Fibroblast of the aortic adventitia (primary cell): ENCODE measurements around the gene MYT1. TPM values are rescaled to one million over a fixed set of nuclear protein-coding genes. Genes with fewer than 3 reads are reported as not detected.

Source experiments
- DNase-seq: peaks from one replicate; pipeline ENCODE4 v3.0.0-alpha.2; 2010; ENCODE audit warnings: low read depth
- H3K4me3 ChIP-seq: 2 replicates; pipeline ENCODE4 v1.5.1; 2011; ENCODE audit warnings: low read depth, mild to moderate bottlenecking, control low read depth, low read length, moderate library complexity
- total RNA-seq: library from RNA; depleted of rRNA; stranded (reverse); fragments of >200 nt; gene quantifications from 2 replicates; pipeline ENCODE4 v1.2.3, GENCODE V29; 2012; ENCODE audit warnings: low replicate concordance
- TF ChIP-seq, protein P1 (sequence below): IDR thresholded peaks from 2 replicates; pipeline ENCODE4 v1.5.1; 2011; ENCODE audit warnings: mild to moderate bottlenecking, low read length, control low read depth, inconsistent platforms; ENCODE audit not compliant: insufficient read depth

Gene MYT1
- total RNA-seq, 1 donor, result not detected

DNA sequence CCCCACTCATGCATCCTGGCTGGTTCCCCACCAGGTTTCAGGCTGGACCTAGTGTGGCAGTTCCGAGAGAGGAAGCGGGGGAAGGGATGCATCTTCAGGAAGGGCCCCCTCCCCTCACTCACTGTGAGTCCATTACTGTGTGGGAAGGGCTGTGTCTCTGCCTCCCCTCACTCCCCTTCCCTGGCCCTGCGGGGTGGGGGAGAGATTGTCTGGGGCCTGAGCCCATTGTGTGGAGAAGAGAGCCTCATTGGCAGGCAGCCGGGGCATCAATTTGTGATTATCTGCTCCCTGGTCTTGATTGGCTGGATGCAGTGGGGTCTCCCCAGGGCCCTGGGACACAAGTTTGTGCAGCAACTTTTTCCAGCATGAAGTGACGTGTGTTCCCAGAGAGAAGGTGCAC, 4.1 kb upstream of the MYT1 start:
- TF ChIP-seq, protein P1, sequence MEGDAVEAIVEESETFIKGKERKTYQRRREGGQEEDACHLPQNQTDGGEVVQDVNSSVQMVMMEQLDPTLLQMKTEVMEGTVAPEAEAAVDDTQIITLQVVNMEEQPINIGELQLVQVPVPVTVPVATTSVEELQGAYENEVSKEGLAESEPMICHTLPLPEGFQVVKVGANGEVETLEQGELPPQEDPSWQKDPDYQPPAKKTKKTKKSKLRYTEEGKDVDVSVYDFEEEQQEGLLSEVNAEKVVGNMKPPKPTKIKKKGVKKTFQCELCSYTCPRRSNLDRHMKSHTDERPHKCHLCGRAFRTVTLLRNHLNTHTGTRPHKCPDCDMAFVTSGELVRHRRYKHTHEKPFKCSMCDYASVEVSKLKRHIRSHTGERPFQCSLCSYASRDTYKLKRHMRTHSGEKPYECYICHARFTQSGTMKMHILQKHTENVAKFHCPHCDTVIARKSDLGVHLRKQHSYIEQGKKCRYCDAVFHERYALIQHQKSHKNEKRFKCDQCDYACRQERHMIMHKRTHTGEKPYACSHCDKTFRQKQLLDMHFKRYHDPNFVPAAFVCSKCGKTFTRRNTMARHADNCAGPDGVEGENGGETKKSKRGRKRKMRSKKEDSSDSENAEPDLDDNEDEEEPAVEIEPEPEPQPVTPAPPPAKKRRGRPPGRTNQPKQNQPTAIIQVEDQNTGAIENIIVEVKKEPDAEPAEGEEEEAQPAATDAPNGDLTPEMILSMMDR, result no peak
- DNase-seq, result no peak

DNA sequence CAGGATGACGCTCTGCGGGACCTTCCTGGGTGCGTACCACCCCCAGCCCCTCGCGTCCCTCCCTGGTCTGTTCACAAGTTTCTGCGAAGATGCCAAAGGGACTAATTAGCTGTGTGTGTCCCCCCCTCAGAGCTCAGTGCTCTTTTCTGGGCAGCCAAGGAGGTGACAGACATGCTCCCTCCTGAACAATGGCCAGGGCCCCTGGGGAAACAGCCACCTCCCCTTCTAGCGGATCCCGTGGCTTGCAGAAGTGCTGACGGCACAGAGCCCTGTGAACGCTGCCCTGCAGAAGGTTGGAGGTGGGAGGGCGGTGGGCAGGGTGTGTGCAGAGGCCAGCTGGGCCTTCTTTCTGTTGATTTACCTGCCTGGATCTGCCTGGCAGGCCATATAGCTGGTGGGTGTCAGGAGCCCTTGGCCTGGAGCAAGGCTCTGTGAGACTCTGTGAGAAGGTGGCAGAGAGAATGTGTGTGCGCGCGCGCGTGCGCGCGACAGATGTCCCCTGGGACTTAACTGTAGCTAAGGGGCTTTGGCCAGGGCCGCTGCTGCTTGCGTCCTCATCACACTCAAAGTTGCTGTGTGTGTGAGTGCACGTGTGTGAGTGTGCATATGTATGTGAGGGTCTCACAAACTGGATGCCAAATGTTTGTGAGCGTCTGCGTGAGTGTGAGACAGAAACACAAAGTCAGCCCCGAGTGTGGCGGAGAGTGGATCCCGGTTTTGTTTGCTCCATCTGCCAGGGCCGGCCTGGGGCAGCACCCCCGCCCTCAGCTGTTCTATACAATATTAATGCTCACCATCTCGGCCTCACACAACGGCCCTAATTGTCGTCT, 3.5 kb upstream of the MYT1 start:
- no peak for DNase-seq
- TF ChIP-seq, protein P1, result no peak
- H3K4me3 ChIP-seq, result no peak overlapping the region

More for the DNA sequence above, 4.1 kb upstream of the MYT1 start:
- H3K4me3 ChIP-seq, result no peak overlapping the region

DNA sequence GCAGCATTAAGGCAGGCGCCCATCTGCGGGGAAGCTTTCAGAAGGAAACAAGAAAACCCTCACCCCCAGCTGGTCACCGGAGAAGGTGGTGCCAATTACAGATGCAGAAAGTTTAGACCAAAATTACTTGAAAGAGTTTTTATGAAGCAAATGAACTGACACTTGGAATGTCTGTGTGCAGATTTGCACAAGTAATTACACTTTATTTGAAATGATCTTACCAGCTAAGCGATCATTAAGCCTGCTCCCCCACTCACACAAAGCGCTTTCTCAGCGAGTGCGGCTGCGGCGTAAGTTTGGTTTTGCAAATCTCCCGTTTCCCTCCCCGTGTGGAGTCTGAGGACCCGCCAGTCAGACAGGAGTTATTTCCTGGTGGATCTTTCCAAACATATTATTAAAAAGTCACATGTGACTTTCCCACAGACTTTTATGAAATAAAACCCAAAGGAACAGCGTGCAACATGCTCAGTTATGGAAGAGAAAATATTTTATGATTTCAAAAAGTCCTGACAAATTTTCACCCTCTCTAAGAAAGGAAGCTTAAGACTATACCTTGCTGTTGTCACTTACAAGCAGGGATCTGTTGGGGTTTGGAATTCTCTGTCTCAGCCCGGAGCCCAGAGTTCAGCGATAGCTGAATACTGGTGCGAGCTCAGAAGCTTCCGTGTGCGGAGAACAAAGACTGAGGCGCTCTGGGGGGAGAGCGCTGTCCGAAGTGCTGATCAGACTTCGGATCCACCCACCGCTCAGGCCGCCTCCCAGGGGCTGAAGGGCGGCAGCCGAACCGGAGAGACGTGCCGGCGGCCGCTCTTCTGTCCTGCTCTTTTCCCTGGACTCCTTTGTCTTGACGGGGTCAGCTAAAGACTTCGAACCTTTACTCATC, 2.7 kb upstream of the MYT1 start:
- no peak overlapping the region for H3K4me3 ChIP-seq
- DNase-seq, result peak; percentile 53
- TF ChIP-seq, protein P1, result no peak

DNA sequence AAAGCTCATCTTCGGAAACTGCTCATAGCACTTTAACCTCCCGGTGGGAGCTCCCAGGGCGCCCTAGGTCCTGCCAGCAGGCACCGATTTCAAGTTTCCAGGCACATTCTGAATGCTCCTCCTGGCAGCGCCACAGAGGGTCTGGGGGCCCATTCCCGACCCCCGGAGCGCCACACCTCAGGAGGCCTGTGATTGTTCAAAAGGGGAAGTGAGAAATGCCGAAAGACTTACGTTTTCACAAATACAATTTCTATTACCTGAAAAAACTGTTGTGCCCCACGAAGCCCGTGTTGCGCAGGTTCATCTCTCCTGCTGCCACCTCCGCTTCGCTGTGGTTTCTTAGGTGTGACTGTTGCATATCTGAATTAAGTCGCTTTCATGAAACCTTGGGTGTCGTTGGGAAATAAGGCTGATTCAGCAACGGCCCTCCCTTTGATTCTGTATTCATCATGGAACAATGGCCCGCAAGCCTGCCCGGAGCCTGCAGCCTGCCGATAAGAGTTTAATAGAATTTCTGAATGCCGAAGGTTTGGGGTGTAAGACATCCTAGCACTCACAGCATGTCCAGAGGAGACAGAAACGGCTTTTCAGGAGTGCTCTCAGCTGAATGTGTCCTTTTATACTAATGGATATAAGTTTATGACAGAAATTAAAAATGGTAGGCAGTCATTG, 1.9 kb upstream of the MYT1 start:
- no peak for DNase-seq
- no peak overlapping the region for H3K4me3 ChIP-seq
- TF ChIP-seq, protein P1, result no peak

DNA sequence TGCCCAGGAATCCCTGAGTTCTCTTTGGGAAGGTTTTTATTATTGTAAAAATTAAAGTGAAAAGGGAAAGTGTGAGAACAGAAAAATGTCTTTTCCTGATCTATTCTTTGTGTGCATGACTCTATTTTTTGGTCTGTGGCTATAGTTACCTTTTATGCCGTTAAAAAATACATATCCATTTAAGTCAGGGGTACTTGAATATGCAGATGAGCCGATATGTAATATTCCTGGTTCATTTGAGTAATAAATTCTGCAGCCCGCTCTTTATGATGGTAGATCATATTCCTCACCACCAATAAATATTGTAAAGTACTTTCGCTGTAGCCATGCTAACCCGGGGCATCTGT, 503 bp upstream of the MYT1 start:
- TF ChIP-seq, protein P1, result no peak
- no peak overlapping the region for H3K4me3 ChIP-seq
- no peak for DNase-seq

DNA sequence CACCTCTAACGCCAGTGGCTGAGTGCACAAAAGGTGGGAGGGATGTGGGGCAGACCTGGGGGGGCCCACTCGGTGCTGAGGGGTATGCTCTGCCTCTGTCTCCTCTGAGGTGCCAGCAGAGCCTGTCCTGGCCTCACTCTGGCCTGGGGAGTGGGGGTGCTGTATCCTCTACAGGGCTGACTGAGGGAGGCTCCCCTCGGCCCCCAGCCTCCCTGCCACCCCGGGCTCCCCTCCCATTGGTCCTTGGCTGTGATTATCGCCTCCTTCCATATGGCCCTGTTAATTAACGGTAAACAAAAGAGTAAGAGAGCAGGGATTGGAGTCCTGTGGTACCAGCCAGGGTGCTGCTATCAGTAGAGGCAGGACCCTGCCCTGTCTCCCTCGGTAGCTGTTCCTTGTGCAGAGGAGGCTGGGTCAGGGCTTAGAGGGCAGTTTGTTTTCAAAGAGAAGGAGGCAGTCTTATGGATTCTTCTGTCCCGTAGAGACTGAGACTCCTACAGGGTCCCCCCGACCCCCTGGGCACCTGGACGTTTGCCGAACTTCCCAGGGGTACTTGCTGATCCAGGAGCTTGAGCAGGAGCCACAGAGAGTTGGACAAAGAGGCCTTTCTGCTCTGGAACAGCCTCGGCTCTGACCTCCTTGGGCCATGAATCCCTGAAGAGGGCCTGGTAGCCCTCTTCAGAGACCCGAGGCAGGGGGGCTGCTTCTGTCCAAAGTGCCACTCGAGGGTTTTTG, 1.8 kb downstream of the MYT1 start:
- H3K4me3 ChIP-seq, result no peak overlapping the region
- TF ChIP-seq, protein P1, result no peak
- DNase-seq, result no peak
